Stomach (tissue), 4 donors: ENCODE data around the gene EIF6.

Experiments used
- CTCF ChIP-seq, 7 experiments: fragments of 450-650 bp in 4 of 7; fragments of 200-600 bp in 3 of 7; sonication (generic) in 3 of 7; IDR thresholded peaks; one replicate each; pipeline ENCODE4 v1.5.1; 2016 to 2019; ENCODE audit warnings: antibody characterized with exemption in 7 of 7, control low read depth in 2 of 7, mild to moderate bottlenecking in 1 of 7
- EP300 ChIP-seq: sonication (generic); formaldehyde crosslinking; IDR thresholded peaks from one replicate; pipeline ENCODE4 v1.6.1; 2017; ENCODE audit warnings: antibody characterized with exemption
- POLR2A ChIP-seq, 4 donors: fragments of 450-650 bp; IDR thresholded peaks; one replicate each; pipeline ENCODE4 v1.6.1; 2016; ENCODE audit warnings: antibody characterized with exemption in 4 of 4, control low read depth in 2 of 4, mild to moderate bottlenecking in 1 of 4, moderate library complexity in 1 of 4
- POLR2AphosphoS5 ChIP-seq, 3 donors: sonication (generic); formaldehyde crosslinking; IDR thresholded peaks; one replicate each; pipeline ENCODE4 v1.6.1; 2016; ENCODE audit warnings: antibody characterized with exemption in 3 of 3

- no peak for TF ChIP-seq POLR2A (IDR thresholded peaks at IDR 0.05)
- TF ChIP-seq CTCF (IDR thresholded peaks at IDR 0.05) = no peak
- TF ChIP-seq EP300 = no peak
- TF ChIP-seq POLR2AphosphoS5 (IDR thresholded peaks at IDR 0.05) = no peak
Observed at GRCh38 chr20:35285806-35286076, 1.2 kb upstream of the EIF6 start.
